Loucy (cell line): Measurements from ENCODE around the gene ZBTB2.

Experiments used
- H2AFZ ChIP-seq: fragments of 200-600 bp; sonication (generic); 2 replicates; pipeline ENCODE4 v1.6.0; 2016; ENCODE audit warnings: antibody characterized with exemption, mild to moderate bottlenecking, low read length, moderate library complexity
- H3F3A ChIP-seq: fragments of 200-600 bp; 2 replicates; pipeline ENCODE4 v1.6.0; 2016; ENCODE audit warnings: antibody characterized with exemption, low read depth, mild to moderate bottlenecking
- H3K27me3 ChIP-seq: fragments of 200-600 bp; sonication (generic); 2 replicates; pipeline ENCODE4 v1.6.1; 2014; ENCODE audit warnings: low read length, mild to moderate bottlenecking; ENCODE audit not compliant: insufficient read depth, poor library complexity, severe bottlenecking
- H3K36me3 ChIP-seq: fragments of 200-600 bp; sonication (generic); 2 replicates; pipeline ENCODE4 v1.6.1; 2016; ENCODE audit warnings: low read length; ENCODE audit not compliant: insufficient read depth
- H3K4me1 ChIP-seq: fragments of 200-600 bp; sonication (generic); 2 replicates; pipeline ENCODE4 v1.5.1; 2014; ENCODE audit warnings: low read length, mild to moderate bottlenecking; ENCODE audit not compliant: insufficient read depth, poor library complexity, severe bottlenecking
- H3K4me2 ChIP-seq: fragments of 200-600 bp; sonication (generic); 2 replicates; pipeline ENCODE4 v1.6.0; 2014; ENCODE audit warnings: antibody characterized with exemption, low read length, low read depth, mild to moderate bottlenecking; ENCODE audit not compliant: poor library complexity, severe bottlenecking
- H3K4me3 ChIP-seq: fragments of 200-600 bp; sonication (generic); 2 replicates; pipeline ENCODE4 v1.5.1; 2014; ENCODE audit warnings: low read length, mild to moderate bottlenecking, mixed read lengths; ENCODE audit not compliant: poor library complexity, severe bottlenecking
- H3K79me2 ChIP-seq: fragments of 200-600 bp; sonication (generic); 2 replicates; pipeline ENCODE4 v1.6.1; 2014; ENCODE audit warnings: low read length; ENCODE audit not compliant: insufficient read depth
- H3K9ac ChIP-seq: fragments of 200-600 bp; sonication (generic); 2 replicates; pipeline ENCODE4 v1.6.0; 2014; ENCODE audit warnings: mild to moderate bottlenecking, low read depth, low read length, moderate library complexity; ENCODE audit not compliant: poor library complexity, severe bottlenecking
- H3K9me2 ChIP-seq: fragments of 200-600 bp; sonication (generic); replicated peaks from 2 replicates; pipeline ENCODE4 v1.6.1; 2016; ENCODE audit warnings: low read depth, low read length, mixed read lengths
- H3K9me3 ChIP-seq: fragments of 200-600 bp; sonication (generic); 2 replicates; pipeline ENCODE4 v1.6.1; 2014; ENCODE audit warnings: mild to moderate bottlenecking, antibody characterized with exemption, low read length, low read depth; ENCODE audit not compliant: insufficient read depth
- H4K20me1 ChIP-seq: fragments of 200-600 bp; sonication (generic); 2 replicates; pipeline ENCODE4 v1.6.0; 2014; ENCODE audit warnings: antibody characterized with exemption, low read length, mild to moderate bottlenecking; ENCODE audit not compliant: insufficient read depth, poor library complexity, severe bottlenecking
- EZH2phosphoT487 ChIP-seq: fragments of 200-600 bp; IDR thresholded peaks from 2 replicates; pipeline ENCODE4 v1.6.1; 2018; ENCODE audit warnings: antibody characterized with exemption, mild to moderate bottlenecking, moderate library complexity, borderline replicate concordance
- TF ChIP-seq, protein P1 (sequence below): fragments of 200-600 bp; sonication (generic); conservative IDR thresholded peaks from 2 replicates; pipeline ENCODE4 v1.5.1; 2014; ENCODE audit warnings: mild to moderate bottlenecking, antibody characterized with exemption, low read length

ZBTB2 gene, protein sequence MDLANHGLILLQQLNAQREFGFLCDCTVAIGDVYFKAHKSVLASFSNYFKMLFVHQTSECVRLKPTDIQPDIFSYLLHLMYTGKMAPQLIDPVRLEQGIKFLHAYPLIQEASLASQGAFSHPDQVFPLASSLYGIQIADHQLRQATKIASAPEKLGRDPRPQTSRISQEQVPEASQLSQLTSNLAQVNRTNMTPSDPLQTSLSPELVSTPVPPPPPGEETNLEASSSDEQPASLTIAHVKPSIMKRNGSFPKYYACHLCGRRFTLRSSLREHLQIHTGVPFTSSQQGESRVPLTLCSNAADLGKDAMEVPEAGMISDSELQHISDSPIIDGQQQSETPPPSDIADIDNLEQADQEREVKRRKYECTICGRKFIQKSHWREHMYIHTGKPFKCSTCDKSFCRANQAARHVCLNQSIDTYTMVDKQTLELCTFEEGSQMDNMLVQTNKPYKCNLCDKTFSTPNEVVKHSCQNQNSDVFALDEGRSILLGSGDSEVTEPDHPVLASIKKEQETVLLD

DNA sequence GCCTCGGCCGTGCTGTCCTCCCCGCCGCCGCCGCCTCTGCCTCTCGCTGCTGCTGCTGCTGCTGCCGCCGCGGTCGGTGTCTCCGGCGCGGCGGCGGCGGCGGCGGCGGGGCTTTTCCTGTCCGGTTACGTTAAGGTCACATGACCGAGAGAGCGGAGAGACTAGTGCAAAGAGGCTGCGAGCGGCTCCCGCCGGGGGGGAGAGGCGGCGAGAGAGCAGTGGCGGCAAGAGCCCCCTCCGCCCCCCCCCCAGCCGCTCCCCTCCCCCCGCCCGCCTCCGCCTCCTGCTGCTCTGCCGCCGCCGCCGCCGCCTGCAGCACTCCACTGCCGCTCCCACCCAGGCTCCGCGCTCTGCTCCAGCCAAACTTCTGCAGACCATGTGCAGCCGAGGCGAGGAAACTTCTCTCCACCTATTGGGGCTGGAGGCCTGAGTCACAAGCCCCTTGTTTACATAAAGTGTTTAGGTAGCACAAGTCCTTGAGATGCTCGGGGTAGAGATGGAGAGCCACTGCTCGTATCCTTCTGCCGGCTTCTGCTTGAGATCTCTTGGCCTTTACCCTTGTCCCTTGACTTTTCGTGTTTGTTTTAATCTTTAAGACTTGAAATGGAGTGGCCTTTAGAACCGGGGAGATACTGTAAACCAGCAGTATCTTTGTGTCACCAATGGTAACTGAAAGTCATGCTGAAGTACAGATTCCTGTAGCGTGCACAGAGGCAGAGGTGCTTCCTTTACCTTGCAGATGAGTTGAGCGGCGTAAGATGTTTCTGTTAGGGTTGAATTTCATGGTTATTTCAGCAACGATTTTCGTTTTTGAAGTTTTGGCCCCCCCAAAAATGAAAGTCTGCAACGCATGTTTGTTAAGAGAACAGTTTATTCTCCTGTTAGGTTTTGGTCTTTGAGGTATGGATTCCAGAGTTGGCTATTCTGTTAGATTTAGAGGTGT is at the start of gene ZBTB2:
Gene ZBTB2 (minus strand): TSS at position 89 of the 943 bp plus-strand sequence. CDS start 17,922 bp downstream, outside the sequence.
- Histone ChIP-seq H3K9me2 (no peaks in the 10 kb centered on the region), H3K79me2 (peaks cover 78% of the 10 kb centered on the region), H3K27me3 (peaks cover 4% of the 10 kb centered on the region), H3K9me3 (no peaks in the 10 kb centered on the region), H2AFZ (peak within 1 kb of the TSS; percentile 48; the same call in 1 of the 2 replicates), H3K4me1 (peaks cover 51% of the 10 kb centered on the region), H4K20me1 (peaks cover 55% of the 10 kb centered on the region), H3K36me3 (no peaks in the 10 kb centered on the region), H3K9ac (peak within 1 kb of the TSS; percentile 89), H3K4me2 (peak within 1 kb of the TSS; percentile 84), H3F3A (peaks cover 10% of the 10 kb centered on the region), H3K4me3 (peak within 1 kb of the TSS; percentile 89)
- TF ChIP-seq EZH2phosphoT487 = no peak
- TF ChIP-seq, protein P1, sequence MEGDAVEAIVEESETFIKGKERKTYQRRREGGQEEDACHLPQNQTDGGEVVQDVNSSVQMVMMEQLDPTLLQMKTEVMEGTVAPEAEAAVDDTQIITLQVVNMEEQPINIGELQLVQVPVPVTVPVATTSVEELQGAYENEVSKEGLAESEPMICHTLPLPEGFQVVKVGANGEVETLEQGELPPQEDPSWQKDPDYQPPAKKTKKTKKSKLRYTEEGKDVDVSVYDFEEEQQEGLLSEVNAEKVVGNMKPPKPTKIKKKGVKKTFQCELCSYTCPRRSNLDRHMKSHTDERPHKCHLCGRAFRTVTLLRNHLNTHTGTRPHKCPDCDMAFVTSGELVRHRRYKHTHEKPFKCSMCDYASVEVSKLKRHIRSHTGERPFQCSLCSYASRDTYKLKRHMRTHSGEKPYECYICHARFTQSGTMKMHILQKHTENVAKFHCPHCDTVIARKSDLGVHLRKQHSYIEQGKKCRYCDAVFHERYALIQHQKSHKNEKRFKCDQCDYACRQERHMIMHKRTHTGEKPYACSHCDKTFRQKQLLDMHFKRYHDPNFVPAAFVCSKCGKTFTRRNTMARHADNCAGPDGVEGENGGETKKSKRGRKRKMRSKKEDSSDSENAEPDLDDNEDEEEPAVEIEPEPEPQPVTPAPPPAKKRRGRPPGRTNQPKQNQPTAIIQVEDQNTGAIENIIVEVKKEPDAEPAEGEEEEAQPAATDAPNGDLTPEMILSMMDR = no peak

DNA sequence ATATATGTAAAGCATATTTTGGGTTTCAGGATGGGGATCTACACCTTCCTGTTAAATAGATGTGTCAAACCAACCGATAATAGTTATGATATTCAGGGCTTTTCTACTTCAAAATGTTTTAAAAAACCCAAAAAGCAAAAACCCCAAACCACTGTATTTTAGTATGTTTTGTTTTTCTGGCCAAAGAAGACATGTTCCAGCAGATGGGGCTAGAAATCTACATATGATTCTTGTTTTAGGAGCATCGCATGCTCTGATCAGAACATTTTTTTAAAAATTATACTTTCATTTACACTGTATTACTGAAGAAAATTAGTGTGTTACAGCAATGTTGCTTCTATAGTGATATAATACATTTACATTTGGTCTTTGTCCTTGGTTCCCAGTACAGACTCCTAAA is 49.6 kb upstream of the ZBTB2 start:
- H3K9me3 ChIP-seq = no peaks in the 10 kb centered on the region
- H3K4me1 ChIP-seq = peaks cover 9% of the 10 kb centered on the region
- H3K4me2 ChIP-seq = no peak overlapping the region
- H3K9ac ChIP-seq = no peak overlapping the region
- H3F3A ChIP-seq = no peaks in the 10 kb centered on the region
- no peaks in the 10 kb centered on the region for H3K36me3 ChIP-seq
- TF ChIP-seq, protein P1 = peak; percentile 67
- no peak for TF ChIP-seq EZH2phosphoT487
- H3K9me2 ChIP-seq = no peaks in the 10 kb centered on the region
- no peak overlapping the region for H3K4me3 ChIP-seq
- peaks cover 24% of the 10 kb centered on the region; the same call in 1 of the 2 replicates for H3K79me2 ChIP-seq
- H3K27me3 ChIP-seq = no peaks in the 10 kb centered on the region
- no peak overlapping the region for H2AFZ ChIP-seq
- peaks cover 9% of the 10 kb centered on the region for H4K20me1 ChIP-seq

DNA sequence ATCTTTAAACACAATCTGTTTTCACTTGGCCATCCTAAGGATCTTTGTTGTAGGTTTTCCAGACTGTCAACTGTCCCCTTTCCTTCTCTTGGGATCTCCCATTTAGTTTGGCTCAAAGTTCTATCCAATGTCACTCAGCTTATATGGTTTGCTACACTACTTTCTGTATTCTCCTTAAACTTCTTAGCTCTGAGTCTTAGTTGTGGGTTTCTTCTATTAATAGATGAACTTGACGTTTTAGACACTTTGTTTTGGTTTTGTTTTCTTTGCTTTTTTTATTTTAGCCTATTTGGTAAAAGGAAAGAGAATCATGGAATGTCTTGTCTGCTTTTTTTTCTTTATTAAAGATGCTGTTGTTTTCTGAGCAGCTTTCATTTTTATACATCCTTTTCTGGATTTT is 49.1 kb upstream of the ZBTB2 start:
- peaks cover 23% of the 10 kb centered on the region; the same call in 1 of the 2 replicates for H3K79me2 ChIP-seq
- peaks cover 8% of the 10 kb centered on the region for H3K4me1 ChIP-seq
- H3K9ac ChIP-seq = no peak overlapping the region
- H3K9me3 ChIP-seq = no peaks in the 10 kb centered on the region
- no peaks in the 10 kb centered on the region for H3K9me2 ChIP-seq
- H2AFZ ChIP-seq = no peak overlapping the region
- peaks cover 9% of the 10 kb centered on the region for H4K20me1 ChIP-seq
- H3F3A ChIP-seq = no peaks in the 10 kb centered on the region
- no peak overlapping the region for H3K4me3 ChIP-seq
- no peak overlapping the region for H3K4me2 ChIP-seq
- H3K36me3 ChIP-seq = no peaks in the 10 kb centered on the region
- TF ChIP-seq EZH2phosphoT487 = no peak
- TF ChIP-seq, protein P1 = no peak
- H3K27me3 ChIP-seq = no peaks in the 10 kb centered on the region
